Thoracic aorta (tissue), 2 donors: Measurements from ENCODE around the gene ADGRA3. TPM values are rescaled to one million over a fixed set of nuclear protein-coding genes. Genes with fewer than 3 reads are reported as not detected.

Experiments used
- ATAC-seq: fragments of 150-250 bp; one replicate; pipeline ENCODE4 v1.8.0; 2017; ENCODE audit warnings: low read depth; ENCODE audit not compliant: insufficient number of reproducible peaks, low FRiP score
- DNase-seq: peaks from one replicate; pipeline ENCODE4 v3.0.0-alpha.2; 2020; ENCODE audit warnings: low spot score
- H3K27ac ChIP-seq, 2 donors: fragments of 200-600 bp; sonication (generic); 1 replicate in 1 of 2; 2 replicates in 1 of 2; pipeline ENCODE4 v1.5.1; 2016; ENCODE audit warnings: mild to moderate bottlenecking in 2 of 2, moderate library complexity in 2 of 2
- H3K27me3 ChIP-seq: fragments of 200-600 bp; sonication (generic); replicated peaks from 2 replicates; pipeline ENCODE4 v1.6.0; 2016; ENCODE audit warnings: mild to moderate bottlenecking; ENCODE audit not compliant: insufficient read depth
- H3K36me3 ChIP-seq: fragments of 200-600 bp; sonication (generic); one replicate; pipeline ENCODE4 v1.5.1; 2016
- H3K4me1 ChIP-seq, 2 donors: fragments of 200-600 bp; sonication (generic); 1 replicate in 1 of 2; 2 replicates in 1 of 2; pipeline versions ENCODE4 v1.5.1 to v1.6.0; 2016; ENCODE audit warnings: low read depth in 2 of 2, mild to moderate bottlenecking in 1 of 2; ENCODE audit not compliant: control insufficient read depth in 1 of 2
- H3K4me3 ChIP-seq: fragments of 200-600 bp; sonication (generic); 2 replicates; pipeline ENCODE4 v1.5.1; 2016; ENCODE audit warnings: mild to moderate bottlenecking
- H3K9me3 ChIP-seq: fragments of 200-600 bp; sonication (generic); 2 replicates; pipeline ENCODE4 v1.5.1; 2016
- total RNA-seq, 2 donors: library from RNA; depleted of rRNA; stranded (reverse); fragments of >200 nt; gene quantifications; one replicate each; pipeline versions ENCODE4 v1.1.0 to v1.2.3, GENCODE V29; 2016
- TF ChIP-seq, protein P1 (sequence below): fragments of 200-600 bp; sonication (generic); IDR thresholded peaks from one replicate; pipeline ENCODE4 v1.5.1; 2019; ENCODE audit warnings: antibody characterized with exemption

The ADGRA3 gene
- total RNA-seq, 2 donors from 2014 or later, result 15.7 to 43.6 TPM

DNA sequence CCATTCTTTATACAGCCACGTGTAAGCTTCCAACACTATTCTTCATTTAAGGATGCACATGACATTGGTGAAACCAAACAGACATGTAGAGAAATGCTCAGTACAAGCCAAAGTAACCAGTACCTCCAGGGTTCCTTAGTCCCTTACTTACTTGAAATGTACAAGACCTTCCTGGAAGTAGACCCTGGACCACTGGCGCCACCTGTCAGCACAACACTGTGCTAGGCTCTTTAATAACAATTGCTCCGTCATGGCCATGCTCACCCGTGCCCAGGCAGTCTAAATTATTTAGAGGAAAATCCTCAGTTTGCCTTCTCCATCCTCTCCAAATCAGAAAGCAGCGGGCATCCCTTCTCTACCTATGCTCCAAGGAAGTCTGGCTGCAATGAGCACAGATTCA lies 52.7 kb downstream of the ADGRA3 start:
- Histone ChIP-seq H3K4me1 (no peaks in the 10 kb centered on the region), H3K36me3 (no peaks in the 10 kb centered on the region), H3K4me3 (no peak overlapping the region), H3K9me3 (no peaks in the 10 kb centered on the region), H3K27ac (no peak overlapping the region), H3K27me3 (no peaks in the 10 kb centered on the region)
- DNase-seq (no peak), ATAC-seq (no peak)
- TF ChIP-seq, protein P1, sequence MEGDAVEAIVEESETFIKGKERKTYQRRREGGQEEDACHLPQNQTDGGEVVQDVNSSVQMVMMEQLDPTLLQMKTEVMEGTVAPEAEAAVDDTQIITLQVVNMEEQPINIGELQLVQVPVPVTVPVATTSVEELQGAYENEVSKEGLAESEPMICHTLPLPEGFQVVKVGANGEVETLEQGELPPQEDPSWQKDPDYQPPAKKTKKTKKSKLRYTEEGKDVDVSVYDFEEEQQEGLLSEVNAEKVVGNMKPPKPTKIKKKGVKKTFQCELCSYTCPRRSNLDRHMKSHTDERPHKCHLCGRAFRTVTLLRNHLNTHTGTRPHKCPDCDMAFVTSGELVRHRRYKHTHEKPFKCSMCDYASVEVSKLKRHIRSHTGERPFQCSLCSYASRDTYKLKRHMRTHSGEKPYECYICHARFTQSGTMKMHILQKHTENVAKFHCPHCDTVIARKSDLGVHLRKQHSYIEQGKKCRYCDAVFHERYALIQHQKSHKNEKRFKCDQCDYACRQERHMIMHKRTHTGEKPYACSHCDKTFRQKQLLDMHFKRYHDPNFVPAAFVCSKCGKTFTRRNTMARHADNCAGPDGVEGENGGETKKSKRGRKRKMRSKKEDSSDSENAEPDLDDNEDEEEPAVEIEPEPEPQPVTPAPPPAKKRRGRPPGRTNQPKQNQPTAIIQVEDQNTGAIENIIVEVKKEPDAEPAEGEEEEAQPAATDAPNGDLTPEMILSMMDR, result no peak

- H3K4me1 ChIP-seq, result no peaks in the 10 kb centered on the region
- DNase-seq (no peak), ATAC-seq (no peak)
- H3K9me3 ChIP-seq, result no peaks in the 10 kb centered on the region
- no peaks in the 10 kb centered on the region for H3K27me3 ChIP-seq
- TF ChIP-seq, protein P1, result no peak
- no peak overlapping the region for H3K4me3 ChIP-seq
- no peaks in the 10 kb centered on the region for H3K36me3 ChIP-seq
- no peak overlapping the region for H3K27ac ChIP-seq
Measured at GRCh38 chr4:22462688-22463087, 53.2 kb downstream of the ADGRA3 start.

- Histone ChIP-seq H3K27me3 (no peaks in the 10 kb centered on the region), H3K36me3 (no peaks in the 10 kb centered on the region), H3K4me3 (no peak overlapping the region), H3K4me1 (no peaks in the 10 kb centered on the region), H3K9me3 (no peaks in the 10 kb centered on the region), H3K27ac (no peak overlapping the region)
- TF ChIP-seq, protein P1, result no peak
- DNase-seq (no peak), ATAC-seq (no peak)
Measured at GRCh38 chr4:22460266-22460665, 55.6 kb downstream of the ADGRA3 start.

DNA sequence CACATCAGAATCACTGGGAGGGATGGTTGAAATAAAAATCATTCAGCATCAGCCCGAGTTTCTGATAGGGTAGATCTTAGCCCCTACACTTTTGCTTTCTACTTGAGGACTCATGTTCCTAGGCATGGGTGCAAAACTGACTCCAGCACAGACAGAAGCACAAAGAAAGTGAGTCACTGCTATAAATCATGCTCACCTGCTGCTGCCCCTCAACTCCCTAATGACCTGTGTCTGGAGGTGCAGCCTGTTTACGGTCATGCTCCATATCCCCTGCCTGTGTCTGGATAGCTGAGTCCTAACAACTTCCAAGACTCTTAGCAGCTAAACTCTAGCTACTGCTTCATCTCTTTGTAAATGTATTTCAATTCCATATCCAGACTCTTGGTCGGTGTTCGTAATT lies 57.8 kb downstream of the ADGRA3 start:
- H3K4me1 ChIP-seq, result no peaks in the 10 kb centered on the region
- TF ChIP-seq, protein P1, result no peak
- no peak for DNase-seq

GRCh38 chr4:22457348-22457747 lies 58.5 kb downstream of the ADGRA3 start:
- no peaks in the 10 kb centered on the region for H3K36me3 ChIP-seq
- no peaks in the 10 kb centered on the region for H3K27me3 ChIP-seq
- DNase-seq, result no peak
- TF ChIP-seq, protein P1, result no peak
- H3K27ac ChIP-seq, result no peak overlapping the region
- H3K4me3 ChIP-seq, result no peak overlapping the region
- no peaks in the 10 kb centered on the region for H3K4me1 ChIP-seq
- ATAC-seq, result no peak
- H3K9me3 ChIP-seq, result no peaks in the 10 kb centered on the region

More for the DNA sequence above, 57.8 kb downstream of the ADGRA3 start:
- ATAC-seq, result no peak
- H3K4me3 ChIP-seq, result no peak overlapping the region
- H3K9me3 ChIP-seq, result no peaks in the 10 kb centered on the region
- no peaks in the 10 kb centered on the region for H3K36me3 ChIP-seq
- H3K27ac ChIP-seq, result no peak overlapping the region
- no peaks in the 10 kb centered on the region for H3K27me3 ChIP-seq
